LNCaP clone FGC (cell line): ENCODE measurements around the gene VAV1.
"Not testable (repeated sequence)": the region's sequence is repeated elsewhere in the genome, so short reads cannot be mapped to it uniquely, and the experiment has no call there.

ENCODE experiments used
- DNase-seq: peaks from one replicate; pipeline ENCODE4 v3.0.0-alpha.2; 2011; ENCODE audit warnings: low read depth
- H3K4me3 ChIP-seq: 2 replicates; pipeline ENCODE4 v1.5.1; 2011; ENCODE audit warnings: mild to moderate bottlenecking, low read depth, low read length, control low read depth
- TF ChIP-seq, protein P1 (sequence below): IDR thresholded peaks from 2 replicates; pipeline ENCODE4 v1.5.1; 2012; ENCODE audit warnings: mild to moderate bottlenecking; ENCODE audit not compliant: control insufficient read depth, insufficient read depth; ENCODE audit errors: extremely low read depth

The VAV1 gene

DNA sequence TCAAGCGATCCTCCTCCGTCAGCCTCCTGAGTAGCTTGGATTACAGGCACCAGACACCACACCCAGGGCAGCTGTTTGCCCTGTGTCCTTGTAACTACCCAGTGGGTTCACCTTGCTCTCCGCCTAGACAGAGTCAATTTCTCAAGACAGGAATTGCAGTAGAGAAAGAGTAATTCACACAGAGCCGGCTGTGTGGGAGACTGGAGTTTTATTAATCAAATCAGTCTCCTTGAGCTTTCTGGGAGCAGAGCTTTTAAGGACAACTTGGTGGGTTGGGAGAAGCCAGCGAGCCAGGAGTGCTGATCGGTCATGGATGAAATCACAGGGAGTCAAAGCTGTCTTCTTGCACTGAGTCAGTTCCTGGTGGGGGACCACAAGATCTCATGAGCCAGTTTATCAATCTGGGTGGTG is 94.2 kb downstream of the VAV1 start:
- TF ChIP-seq, protein P1, sequence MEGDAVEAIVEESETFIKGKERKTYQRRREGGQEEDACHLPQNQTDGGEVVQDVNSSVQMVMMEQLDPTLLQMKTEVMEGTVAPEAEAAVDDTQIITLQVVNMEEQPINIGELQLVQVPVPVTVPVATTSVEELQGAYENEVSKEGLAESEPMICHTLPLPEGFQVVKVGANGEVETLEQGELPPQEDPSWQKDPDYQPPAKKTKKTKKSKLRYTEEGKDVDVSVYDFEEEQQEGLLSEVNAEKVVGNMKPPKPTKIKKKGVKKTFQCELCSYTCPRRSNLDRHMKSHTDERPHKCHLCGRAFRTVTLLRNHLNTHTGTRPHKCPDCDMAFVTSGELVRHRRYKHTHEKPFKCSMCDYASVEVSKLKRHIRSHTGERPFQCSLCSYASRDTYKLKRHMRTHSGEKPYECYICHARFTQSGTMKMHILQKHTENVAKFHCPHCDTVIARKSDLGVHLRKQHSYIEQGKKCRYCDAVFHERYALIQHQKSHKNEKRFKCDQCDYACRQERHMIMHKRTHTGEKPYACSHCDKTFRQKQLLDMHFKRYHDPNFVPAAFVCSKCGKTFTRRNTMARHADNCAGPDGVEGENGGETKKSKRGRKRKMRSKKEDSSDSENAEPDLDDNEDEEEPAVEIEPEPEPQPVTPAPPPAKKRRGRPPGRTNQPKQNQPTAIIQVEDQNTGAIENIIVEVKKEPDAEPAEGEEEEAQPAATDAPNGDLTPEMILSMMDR: no peak
- no peak for DNase-seq
- H3K4me3 ChIP-seq: no peak overlapping the region

DNA sequence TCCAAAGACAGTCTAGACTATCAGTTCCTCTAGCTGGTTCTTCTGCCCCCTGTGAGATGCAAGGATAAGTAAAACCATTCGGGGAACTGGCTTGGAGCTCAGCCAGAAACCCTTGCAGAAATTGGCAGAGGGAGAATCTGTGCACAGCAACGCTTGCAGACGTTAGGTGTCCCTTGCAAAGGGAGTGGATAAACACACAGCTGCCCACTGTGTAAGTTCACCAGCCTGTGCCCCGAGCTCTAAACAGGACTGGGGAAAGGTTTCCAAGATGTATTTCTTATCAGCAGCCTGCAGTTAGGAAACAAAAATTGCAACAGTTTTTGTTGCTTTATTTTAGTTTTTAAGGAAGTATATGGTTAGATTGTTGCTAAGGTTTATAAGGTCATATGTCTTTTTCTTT is 95.8 kb downstream of the VAV1 start:
- TF ChIP-seq, protein P1: no peak
- DNase-seq: no peak
- no peak overlapping the region for H3K4me3 ChIP-seq

DNA sequence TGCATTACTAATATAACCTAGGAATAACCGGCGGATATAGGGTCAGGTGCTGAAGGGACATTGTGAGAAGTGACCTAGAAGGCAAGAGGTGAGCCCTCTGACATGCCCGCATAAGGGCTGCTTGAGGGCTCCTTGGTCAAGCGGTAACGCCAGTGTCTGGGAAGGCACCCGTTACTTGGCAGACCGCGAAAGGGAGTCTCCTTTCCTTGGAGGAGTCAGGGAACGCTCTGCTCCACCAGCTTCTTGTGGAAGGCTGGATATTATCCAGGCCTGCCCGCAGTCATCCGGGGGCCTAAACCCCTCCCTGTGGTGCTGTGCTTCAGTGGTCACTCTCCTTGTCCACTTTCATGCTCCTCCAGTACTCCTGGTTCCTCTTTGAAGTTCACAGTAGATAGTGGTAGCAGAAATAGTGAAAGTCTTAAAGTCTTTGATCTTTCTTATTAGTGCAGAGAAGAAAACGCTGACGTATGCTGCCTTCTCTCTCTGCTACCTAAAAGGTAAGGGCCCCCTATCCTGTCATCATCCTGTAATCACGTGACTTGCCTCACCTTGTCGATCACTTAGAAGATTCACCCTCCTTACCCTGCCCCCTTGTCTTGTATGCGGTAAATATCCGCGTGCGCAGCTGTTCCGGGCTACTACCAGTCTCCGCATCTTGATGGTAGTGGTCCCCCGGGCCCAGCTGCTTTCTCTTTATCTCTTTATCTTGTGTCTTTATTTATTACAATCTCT is 96.8 kb downstream of the VAV1 start:
- H3K4me3 ChIP-seq, DNase-seq: not testable (repeated sequence)

DNA sequence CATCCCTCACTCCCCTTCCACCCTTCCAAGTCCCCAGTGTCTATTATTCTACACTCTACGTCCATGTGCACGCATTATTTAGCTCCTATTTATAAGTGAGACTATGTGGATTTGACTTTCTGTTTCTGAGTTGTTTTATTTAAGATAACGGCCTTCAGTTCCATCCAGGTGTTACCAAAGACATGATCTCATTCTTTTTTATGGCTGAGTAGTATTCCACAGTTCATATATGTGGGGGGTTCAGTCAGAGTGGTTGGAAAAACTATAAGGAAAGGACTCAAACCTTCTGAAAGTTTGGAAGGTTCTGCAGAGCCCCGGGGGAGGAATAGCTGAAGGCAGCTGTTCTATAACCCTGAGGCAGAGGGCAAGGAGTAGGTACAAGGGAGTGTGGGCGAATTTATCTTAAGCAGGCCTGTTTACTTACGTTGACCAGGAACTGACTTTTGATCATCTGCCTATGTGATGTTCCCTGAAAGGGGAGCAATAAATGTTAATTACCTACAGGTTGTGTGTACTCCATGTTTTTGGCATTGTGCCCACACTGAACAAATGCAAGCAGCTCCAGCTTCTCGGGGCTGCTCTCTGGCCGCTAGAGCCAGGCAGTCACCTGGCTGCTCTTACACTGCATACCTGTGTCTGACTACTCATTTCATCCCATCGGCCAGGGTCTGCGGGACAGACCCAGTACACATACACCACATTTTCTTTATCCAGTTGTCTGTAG is 101.4 kb downstream of the VAV1 start:
- H3K4me3 ChIP-seq: no peak overlapping the region
- TF ChIP-seq, protein P1: no peak
- DNase-seq: no peak

DNA sequence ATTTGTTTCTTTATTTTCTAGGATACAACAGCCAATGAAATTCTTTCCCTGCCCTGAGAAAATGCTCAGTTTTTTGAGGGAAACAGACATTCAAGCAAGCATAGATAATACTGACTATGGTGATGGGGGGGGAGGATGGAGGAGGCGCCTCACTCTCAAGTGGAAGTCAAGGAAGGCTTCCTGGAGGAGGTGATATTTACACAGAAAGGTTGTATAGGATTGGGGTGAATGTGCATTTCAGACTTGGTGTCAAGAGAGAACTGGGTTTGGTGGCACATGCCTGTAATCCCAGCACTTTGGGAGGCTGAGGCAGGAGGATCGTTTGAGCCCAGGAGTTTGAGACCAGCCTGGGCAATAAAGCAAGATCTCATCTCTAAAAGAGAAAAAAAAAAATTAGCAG is 102.7 kb downstream of the VAV1 start:
- TF ChIP-seq, protein P1: no peak
- DNase-seq: no peak
- no peak overlapping the region for H3K4me3 ChIP-seq

DNA sequence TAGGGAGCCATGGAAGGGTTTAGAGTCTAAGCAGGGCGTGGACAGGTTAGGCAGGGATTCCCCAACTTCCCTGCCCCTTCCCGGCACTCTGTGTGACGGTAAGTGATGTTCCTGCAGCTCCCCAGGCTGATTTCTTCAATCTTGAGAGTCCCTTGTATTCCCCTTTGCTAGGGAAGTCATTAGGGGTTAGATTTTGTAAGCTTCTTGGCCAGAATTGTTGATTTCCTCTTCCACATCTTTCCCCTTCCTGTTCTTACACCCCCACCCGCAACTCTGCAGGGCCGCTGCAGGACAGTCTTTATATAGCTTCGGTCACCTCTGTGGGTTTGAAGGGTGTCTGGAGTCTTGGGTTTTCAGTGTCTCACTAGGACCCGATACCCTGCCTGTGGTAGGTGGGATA is 104.2 kb downstream of the VAV1 start:
- no peak overlapping the region for H3K4me3 ChIP-seq
- DNase-seq: no peak
- TF ChIP-seq, protein P1: no peak

DNA sequence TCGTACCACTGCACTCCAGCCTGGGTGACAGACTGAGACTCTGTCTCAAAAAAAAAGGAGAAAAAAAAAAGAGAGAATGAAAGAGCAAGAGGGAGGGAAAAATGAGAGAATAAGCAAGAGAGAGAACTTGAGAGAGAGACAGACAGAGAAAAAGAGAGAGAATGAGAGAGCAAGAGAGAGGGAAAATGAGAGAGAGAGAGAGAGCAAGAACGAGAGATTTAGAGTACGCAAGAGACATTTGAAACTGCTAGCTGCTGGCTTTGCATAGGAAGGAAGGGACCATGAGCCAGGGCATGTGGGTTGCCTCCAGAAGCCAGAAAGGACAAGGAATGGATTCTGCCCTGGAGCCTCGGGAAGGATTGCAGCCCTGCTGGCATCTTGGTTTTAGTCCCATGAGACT is 105.3 kb downstream of the VAV1 start:
- no peak for DNase-seq
- TF ChIP-seq, protein P1: no peak
- H3K4me3 ChIP-seq: no peak overlapping the region
